ENCODE measurements around the gene C16orf92. TPM values are rescaled to one million over a fixed set of nuclear protein-coding genes. Genes with fewer than 3 reads are reported as not detected.

C16orf92 gene
- total and polyA plus RNA-seq, 2 of the 13 experiments (the other 11 are each of a cell fraction or from before 2014, with no cell fraction given): not detected

DNA sequence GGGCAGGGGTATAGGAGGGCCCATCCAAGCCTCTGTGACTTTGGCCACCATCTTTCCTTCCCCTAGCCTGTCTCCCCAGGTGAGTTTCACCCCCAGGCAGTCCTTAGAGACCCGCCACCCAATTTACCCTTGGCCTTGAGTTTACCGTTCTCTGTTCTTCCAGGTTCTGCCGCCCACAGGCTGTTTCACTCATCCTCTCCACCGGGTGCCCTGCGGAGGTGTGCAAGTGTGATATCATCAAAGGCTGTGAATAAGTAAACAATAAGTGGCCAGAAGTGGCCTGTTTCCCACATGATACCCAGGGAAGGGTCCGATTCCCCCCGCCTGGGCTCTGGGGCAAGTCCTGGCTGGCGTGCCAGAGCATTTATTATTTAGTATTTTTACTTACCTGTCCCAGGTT lies 23.2 kb downstream of the C16orf92 start (continued):
- TF ChIP-seq ZNF770 (CRISPR knock-in tag; IDR thresholded peaks at IDR 0.05): 0 out of 2 replicates have a peak, but pooled peaks have one; percentile 3
- TF ChIP-seq HOXA9 (CRISPR knock-in tag; IDR thresholded peaks at IDR 0.05; ENCODE audit: borderline replicate concordance): no peak
- no peak for TF ChIP-seq ZNF782 (CRISPR knock-in tag; IDR thresholded peaks at IDR 0.05; ENCODE audit: borderline replicate concordance)
- TF ChIP-seq ZFP90 (CRISPR knock-in tag; IDR thresholded peaks at IDR 0.05; ENCODE audit: borderline replicate concordance): no peak
- TF ChIP-seq CEBPG (CRISPR knock-in tag; IDR thresholded peaks at IDR 0.05): no peak
- TF ChIP-seq, protein P1, sequence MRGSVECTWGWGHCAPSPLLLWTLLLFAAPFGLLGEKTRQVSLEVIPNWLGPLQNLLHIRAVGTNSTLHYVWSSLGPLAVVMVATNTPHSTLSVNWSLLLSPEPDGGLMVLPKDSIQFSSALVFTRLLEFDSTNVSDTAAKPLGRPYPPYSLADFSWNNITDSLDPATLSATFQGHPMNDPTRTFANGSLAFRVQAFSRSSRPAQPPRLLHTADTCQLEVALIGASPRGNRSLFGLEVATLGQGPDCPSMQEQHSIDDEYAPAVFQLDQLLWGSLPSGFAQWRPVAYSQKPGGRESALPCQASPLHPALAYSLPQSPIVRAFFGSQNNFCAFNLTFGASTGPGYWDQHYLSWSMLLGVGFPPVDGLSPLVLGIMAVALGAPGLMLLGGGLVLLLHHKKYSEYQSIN (CRISPR knock-in tag; IDR thresholded peaks at IDR 0.05; ENCODE audit: borderline replicate concordance): no peak
- TF ChIP-seq ZFP37 (CRISPR knock-in tag; IDR thresholded peaks at IDR 0.05; ENCODE audit: borderline replicate concordance): no peak
- 0 out of 2 replicates have a peak, but pooled peaks have one; percentile 56 for TF ChIP-seq ZSCAN25 (CRISPR knock-in tag; IDR thresholded peaks at IDR 0.05)
- no peak for TF ChIP-seq SOX6 (IDR thresholded peaks at IDR 0.05)
- 0 out of 2 replicates have a peak, but pooled peaks have one; percentile 18 for TF ChIP-seq SOX6 (CRISPR knock-in tag; IDR thresholded peaks at IDR 0.05)
- 0 out of 2 replicates have a peak, but pooled peaks have one; percentile 29 for TF ChIP-seq HIVEP1 (CRISPR knock-in tag; IDR thresholded peaks at IDR 0.05)
- no peak for TF ChIP-seq MIXL1 (CRISPR knock-in tag; IDR thresholded peaks at IDR 0.05)
- TF ChIP-seq, protein P2, sequence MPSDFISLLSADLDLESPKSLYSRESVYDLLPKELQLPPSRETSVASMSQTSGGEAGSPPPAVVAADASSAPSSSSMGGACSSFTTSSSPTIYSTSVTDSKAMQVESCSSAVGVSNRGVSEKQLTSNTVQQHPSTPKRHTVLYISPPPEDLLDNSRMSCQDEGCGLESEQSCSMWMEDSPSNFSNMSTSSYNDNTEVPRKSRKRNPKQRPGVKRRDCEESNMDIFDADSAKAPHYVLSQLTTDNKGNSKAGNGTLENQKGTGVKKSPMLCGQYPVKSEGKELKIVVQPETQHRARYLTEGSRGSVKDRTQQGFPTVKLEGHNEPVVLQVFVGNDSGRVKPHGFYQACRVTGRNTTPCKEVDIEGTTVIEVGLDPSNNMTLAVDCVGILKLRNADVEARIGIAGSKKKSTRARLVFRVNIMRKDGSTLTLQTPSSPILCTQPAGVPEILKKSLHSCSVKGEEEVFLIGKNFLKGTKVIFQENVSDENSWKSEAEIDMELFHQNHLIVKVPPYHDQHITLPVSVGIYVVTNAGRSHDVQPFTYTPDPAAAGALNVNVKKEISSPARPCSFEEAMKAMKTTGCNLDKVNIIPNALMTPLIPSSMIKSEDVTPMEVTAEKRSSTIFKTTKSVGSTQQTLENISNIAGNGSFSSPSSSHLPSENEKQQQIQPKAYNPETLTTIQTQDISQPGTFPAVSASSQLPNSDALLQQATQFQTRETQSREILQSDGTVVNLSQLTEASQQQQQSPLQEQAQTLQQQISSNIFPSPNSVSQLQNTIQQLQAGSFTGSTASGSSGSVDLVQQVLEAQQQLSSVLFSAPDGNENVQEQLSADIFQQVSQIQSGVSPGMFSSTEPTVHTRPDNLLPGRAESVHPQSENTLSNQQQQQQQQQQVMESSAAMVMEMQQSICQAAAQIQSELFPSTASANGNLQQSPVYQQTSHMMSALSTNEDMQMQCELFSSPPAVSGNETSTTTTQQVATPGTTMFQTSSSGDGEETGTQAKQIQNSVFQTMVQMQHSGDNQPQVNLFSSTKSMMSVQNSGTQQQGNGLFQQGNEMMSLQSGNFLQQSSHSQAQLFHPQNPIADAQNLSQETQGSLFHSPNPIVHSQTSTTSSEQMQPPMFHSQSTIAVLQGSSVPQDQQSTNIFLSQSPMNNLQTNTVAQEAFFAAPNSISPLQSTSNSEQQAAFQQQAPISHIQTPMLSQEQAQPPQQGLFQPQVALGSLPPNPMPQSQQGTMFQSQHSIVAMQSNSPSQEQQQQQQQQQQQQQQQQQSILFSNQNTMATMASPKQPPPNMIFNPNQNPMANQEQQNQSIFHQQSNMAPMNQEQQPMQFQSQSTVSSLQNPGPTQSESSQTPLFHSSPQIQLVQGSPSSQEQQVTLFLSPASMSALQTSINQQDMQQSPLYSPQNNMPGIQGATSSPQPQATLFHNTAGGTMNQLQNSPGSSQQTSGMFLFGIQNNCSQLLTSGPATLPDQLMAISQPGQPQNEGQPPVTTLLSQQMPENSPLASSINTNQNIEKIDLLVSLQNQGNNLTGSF (CRISPR knock-in tag; IDR thresholded peaks at IDR 0.05): no peak
- peak; percentile 45; the same call in 1 of the 2 replicates for TF ChIP-seq TBX2 (CRISPR knock-in tag; IDR thresholded peaks at IDR 0.05; ENCODE audit: borderline replicate concordance)
- TF ChIP-seq E2F5 (CRISPR knock-in tag; conservative IDR thresholded peaks at IDR 0.05): no peak
- TF ChIP-seq, protein P3, sequence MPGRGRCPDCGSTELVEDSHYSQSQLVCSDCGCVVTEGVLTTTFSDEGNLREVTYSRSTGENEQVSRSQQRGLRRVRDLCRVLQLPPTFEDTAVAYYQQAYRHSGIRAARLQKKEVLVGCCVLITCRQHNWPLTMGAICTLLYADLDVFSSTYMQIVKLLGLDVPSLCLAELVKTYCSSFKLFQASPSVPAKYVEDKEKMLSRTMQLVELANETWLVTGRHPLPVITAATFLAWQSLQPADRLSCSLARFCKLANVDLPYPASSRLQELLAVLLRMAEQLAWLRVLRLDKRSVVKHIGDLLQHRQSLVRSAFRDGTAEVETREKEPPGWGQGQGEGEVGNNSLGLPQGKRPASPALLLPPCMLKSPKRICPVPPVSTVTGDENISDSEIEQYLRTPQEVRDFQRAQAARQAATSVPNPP (CRISPR knock-in tag; IDR thresholded peaks at IDR 0.05): no peak
- no peak for TF ChIP-seq PHF8 (CRISPR knock-in tag; IDR thresholded peaks at IDR 0.05)
- TF ChIP-seq, protein P4, sequence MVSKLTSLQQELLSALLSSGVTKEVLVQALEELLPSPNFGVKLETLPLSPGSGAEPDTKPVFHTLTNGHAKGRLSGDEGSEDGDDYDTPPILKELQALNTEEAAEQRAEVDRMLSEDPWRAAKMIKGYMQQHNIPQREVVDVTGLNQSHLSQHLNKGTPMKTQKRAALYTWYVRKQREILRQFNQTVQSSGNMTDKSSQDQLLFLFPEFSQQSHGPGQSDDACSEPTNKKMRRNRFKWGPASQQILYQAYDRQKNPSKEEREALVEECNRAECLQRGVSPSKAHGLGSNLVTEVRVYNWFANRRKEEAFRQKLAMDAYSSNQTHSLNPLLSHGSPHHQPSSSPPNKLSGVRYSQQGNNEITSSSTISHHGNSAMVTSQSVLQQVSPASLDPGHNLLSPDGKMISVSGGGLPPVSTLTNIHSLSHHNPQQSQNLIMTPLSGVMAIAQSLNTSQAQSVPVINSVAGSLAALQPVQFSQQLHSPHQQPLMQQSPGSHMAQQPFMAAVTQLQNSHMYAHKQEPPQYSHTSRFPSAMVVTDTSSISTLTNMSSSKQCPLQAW (CRISPR knock-in tag; IDR thresholded peaks at IDR 0.05): 0 out of 2 replicates have a peak, but pooled peaks have one; percentile 35
